Measurements from ENCODE around the gene DCC. TPM values are rescaled to one million over a fixed set of nuclear protein-coding genes. Genes with fewer than 3 reads are reported as not detected.
A peak's percentile ranks its signal among the peaks of the same experiment; 100 is the strongest.

Gene DCC
- total and polyA plus RNA-seq, 3 donors from 2014 or later, result 7.9 to 42.1 (median 24.5) TPM

- Histone ChIP-seq H3K27ac (no peak overlapping the region), H3K36me3 (ENCODE audit: low read depth, missing control alignments) (no peaks in the 10 kb centered on the region), H3K4me1 (no peaks in the 10 kb centered on the region), H3K4me3 (no peak overlapping the region), H3K27me3 (no peaks in the 10 kb centered on the region), H3K9me3 (no peaks in the 10 kb centered on the region)
- WGBS, 2 donors, result 64 to 66% methylated on average over 4 of the region's 4 CpGs
- no peak for TF ChIP-seq POLR2A (IDR thresholded peaks at IDR 0.05)
- TF ChIP-seq, protein P1, sequence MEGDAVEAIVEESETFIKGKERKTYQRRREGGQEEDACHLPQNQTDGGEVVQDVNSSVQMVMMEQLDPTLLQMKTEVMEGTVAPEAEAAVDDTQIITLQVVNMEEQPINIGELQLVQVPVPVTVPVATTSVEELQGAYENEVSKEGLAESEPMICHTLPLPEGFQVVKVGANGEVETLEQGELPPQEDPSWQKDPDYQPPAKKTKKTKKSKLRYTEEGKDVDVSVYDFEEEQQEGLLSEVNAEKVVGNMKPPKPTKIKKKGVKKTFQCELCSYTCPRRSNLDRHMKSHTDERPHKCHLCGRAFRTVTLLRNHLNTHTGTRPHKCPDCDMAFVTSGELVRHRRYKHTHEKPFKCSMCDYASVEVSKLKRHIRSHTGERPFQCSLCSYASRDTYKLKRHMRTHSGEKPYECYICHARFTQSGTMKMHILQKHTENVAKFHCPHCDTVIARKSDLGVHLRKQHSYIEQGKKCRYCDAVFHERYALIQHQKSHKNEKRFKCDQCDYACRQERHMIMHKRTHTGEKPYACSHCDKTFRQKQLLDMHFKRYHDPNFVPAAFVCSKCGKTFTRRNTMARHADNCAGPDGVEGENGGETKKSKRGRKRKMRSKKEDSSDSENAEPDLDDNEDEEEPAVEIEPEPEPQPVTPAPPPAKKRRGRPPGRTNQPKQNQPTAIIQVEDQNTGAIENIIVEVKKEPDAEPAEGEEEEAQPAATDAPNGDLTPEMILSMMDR (IDR thresholded peaks at IDR 0.05), result no peak
- intact Hi-C loops (cut with DNase I; ENCODE audit: low total_unique reads), result no loop called here
- DNase-seq, result no peak
Measured at GRCh38 chr18:52667463-52668065, 327.6 kb downstream of the DCC start.

- no peak overlapping the region for H3K27ac ChIP-seq
- no peak overlapping the region for H3K4me3 ChIP-seq
- TF ChIP-seq, protein P1 (IDR thresholded peaks at IDR 0.05), result peak in 2 of 3 experiments; percentile 21 to 31
- TF ChIP-seq POLR2A (IDR thresholded peaks at IDR 0.05), result no peak
- intact Hi-C loops (cut with DNase I; ENCODE audit: low total_unique reads), result no loop called here
- DNase-seq, result peak; percentile 16
- H3K27me3 ChIP-seq, result no peaks in the 10 kb centered on the region
- H3K36me3 ChIP-seq (ENCODE audit: low read depth, missing control alignments), result no peaks in the 10 kb centered on the region
- WGBS, 2 donors, result 26 to 28% methylated on average over 3 of the region's 3 CpGs
- H3K9me3 ChIP-seq, result no peaks in the 10 kb centered on the region
- no peaks in the 10 kb centered on the region for H3K4me1 ChIP-seq
Measured at GRCh38 chr18:52670896-52671295, 330.9 kb downstream of the DCC start.

- WGBS, 2 donors, result 55 to 60% methylated on average over 3 of the region's 3 CpGs
- no peaks in the 10 kb centered on the region for H3K36me3 ChIP-seq (ENCODE audit: low read depth, missing control alignments)
- intact Hi-C loops (cut with DNase I; ENCODE audit: low total_unique reads), result no loop called here
- no peak for DNase-seq
- TF ChIP-seq, protein P1 (IDR thresholded peaks at IDR 0.05), result no peak
- no peak for TF ChIP-seq POLR2A (IDR thresholded peaks at IDR 0.05)
- H3K27ac ChIP-seq, result no peak overlapping the region
- no peaks in the 10 kb centered on the region for H3K4me1 ChIP-seq
- no peaks in the 10 kb centered on the region for H3K27me3 ChIP-seq
- no peak overlapping the region for H3K4me3 ChIP-seq
- H3K9me3 ChIP-seq, result no peaks in the 10 kb centered on the region
Measured at GRCh38 chr18:52678034-52678433, 338.0 kb downstream of the DCC start.

DNA sequence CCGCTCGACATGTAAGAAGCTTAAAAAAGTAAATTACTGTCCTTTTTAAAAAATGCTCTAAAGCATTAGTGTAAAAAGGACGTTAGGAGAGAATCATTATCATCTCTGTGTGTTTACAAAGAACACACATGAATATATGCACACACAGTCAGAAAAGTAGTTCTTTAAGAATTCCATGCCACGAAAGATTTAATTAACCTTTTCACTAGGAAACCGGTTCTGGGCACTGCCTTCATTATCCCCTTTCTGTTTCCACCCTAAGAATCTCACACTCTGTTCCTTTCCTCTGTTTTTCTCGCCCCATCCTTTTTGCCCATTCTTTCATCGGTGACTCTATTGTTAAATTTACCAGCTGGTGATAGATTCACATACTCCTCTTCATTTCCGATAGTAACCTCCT is 338.6 kb downstream of the DCC start:
- Histone ChIP-seq H3K4me1 (no peaks in the 10 kb centered on the region), H3K27me3 (no peaks in the 10 kb centered on the region), H3K4me3 (no peak overlapping the region), H3K27ac (no peak overlapping the region), H3K9me3 (no peaks in the 10 kb centered on the region), H3K36me3 (ENCODE audit: low read depth, missing control alignments) (no peaks in the 10 kb centered on the region)
- 55 to 57% methylated on average over 8 of the region's 8 CpGs for WGBS, 2 donors
- intact Hi-C loops (cut with DNase I; ENCODE audit: low total_unique reads), result no loop called here
- TF ChIP-seq POLR2A (IDR thresholded peaks at IDR 0.05), result no peak
- TF ChIP-seq, protein P1 (IDR thresholded peaks at IDR 0.05), result no peak
- DNase-seq, result no peak

DNA sequence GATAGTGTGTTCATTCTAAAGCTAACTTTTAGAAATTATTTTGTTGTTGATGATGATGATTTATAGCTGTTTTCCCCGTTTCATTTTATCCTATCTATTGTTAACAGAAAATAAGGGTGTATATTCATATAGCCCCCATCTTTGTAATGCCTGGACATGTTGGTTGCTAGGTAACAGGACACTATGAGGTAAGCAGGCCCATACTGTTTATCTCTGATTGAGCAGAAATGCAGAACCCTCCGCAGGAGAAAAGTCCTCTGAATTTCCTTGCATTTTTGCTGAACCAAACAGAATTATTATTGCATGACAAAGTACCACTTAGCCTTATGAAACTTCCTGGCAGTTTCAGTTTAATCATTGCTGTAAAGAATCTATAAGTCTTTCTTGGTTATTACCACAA is 339.4 kb downstream of the DCC start:
- TF ChIP-seq POLR2A (IDR thresholded peaks at IDR 0.05), result no peak
- TF ChIP-seq, protein P1 (IDR thresholded peaks at IDR 0.05), result no peak
- H3K9me3 ChIP-seq, result no peaks in the 10 kb centered on the region
- DNase-seq, result no peak
- H3K4me1 ChIP-seq, result no peaks in the 10 kb centered on the region
- WGBS, 2 donors, result 50 to 56% methylated on average over 2 of the region's 2 CpGs
- H3K27ac ChIP-seq, result no peak overlapping the region
- intact Hi-C loops (cut with DNase I; ENCODE audit: low total_unique reads), result no loop called here
- no peak overlapping the region for H3K4me3 ChIP-seq
- H3K36me3 ChIP-seq (ENCODE audit: low read depth, missing control alignments), result no peaks in the 10 kb centered on the region
- H3K27me3 ChIP-seq, result no peaks in the 10 kb centered on the region

All from testis (tissue), 3 donors.